Activated T-helper 17 cell treated with anti-CD3 and anti-CD28 coated beads, Interleukin-2, amount 50 U/mL, for 72 hours (primary cell): ENCODE data around the gene NDUFAF3. TPM values are rescaled to one million over a fixed set of nuclear protein-coding genes. Genes with fewer than 3 reads are reported as not detected.

Experiments used
- ATAC-seq: fragments of 150-1000 bp; cut with Tn5 transposase; replicated peaks from 2 replicates; pipeline ENCODE4 v1.10.0; 2021; ENCODE audit warnings: mild to moderate bottlenecking, moderate library complexity
- H3K27ac Mint-ChIP-seq: one replicate; pipeline ENCODE4 v1.8.0; 2022; ENCODE audit warnings: mixed read lengths
- H3K27me3 Mint-ChIP-seq: one replicate; pipeline ENCODE4 v1.8.0; 2022; ENCODE audit warnings: mixed read lengths
- H3K36me3 Mint-ChIP-seq: one replicate; pipeline ENCODE4 v1.8.0; 2022; ENCODE audit warnings: low read depth, mild to moderate bottlenecking, mixed read lengths
- H3K4me1 Mint-ChIP-seq: one replicate; pipeline ENCODE4 v1.8.0; 2022; ENCODE audit warnings: mixed read lengths
- H3K4me3 Mint-ChIP-seq: one replicate; pipeline ENCODE4 v1.8.0; 2022; ENCODE audit warnings: mild to moderate bottlenecking, mixed read lengths
- H3K9me3 Mint-ChIP-seq: one replicate; pipeline ENCODE4 v1.8.0; 2022; ENCODE audit warnings: mixed read lengths
- total RNA-seq, 2 donors: library from RNA; stranded (reverse); gene quantifications; one replicate each; pipeline ENCODE4 v1.2.3, GENCODE V29; 2022

NDUFAF3 gene
- total RNA-seq, 2 donors from 2014 or later: 40.6 to 56.7 TPM

- Mint-ChIP-seq H3K27me3 (no peaks in the 10 kb centered on the region), H3K4me3 (peak overlapping the region; percentile 90), H3K9me3 (no peaks in the 10 kb centered on the region), H3K27ac (peak overlapping the region; percentile 94), H3K4me1 (peaks cover 8% of the 10 kb centered on the region), H3K36me3 (peaks cover 46% of the 10 kb centered on the region)
- no peak for ATAC-seq
Measured at GRCh38 chr3:49020330-49021212, 1.4 kb upstream of the NDUFAF3 start.

DNA sequence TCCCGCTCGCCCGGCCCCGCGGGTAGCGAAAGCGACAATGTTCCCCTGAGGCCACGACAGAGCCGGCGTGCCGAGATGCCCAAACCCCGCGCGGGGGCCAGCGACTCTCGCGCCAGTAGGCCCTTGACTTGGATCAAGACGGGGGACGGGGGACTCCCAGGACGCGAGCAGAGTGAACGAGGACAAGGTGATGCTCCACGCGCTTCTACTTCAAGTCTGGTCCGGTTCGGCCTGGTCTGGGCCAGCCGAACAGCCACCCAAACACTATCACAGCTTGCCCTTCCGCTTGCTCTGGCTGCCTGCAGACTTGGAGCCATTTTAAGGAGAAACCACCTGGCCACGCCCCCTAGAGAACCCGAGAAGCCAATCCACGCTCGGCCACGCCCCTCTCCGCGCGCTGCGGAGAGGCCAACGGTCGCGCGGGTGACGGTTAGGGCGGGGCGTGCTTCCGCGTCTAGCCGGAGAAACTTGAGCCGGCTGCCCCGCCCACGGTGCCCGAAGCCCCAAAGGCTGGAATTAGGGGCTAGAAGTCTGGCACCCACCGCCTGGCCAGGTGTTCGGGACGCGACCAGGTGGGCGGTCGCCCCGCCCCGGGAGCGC, 608 bp upstream of the NDUFAF3 start:
- Mint-ChIP-seq H3K4me1 (peaks cover 11% of the 10 kb centered on the region), H3K27ac (peak overlapping the region; percentile 94), H3K36me3 (peaks cover 48% of the 10 kb centered on the region), H3K9me3 (no peaks in the 10 kb centered on the region), H3K27me3 (no peaks in the 10 kb centered on the region), H3K4me3 (peak overlapping the region; percentile 90)
- ATAC-seq: peak; percentile 80

DNA sequence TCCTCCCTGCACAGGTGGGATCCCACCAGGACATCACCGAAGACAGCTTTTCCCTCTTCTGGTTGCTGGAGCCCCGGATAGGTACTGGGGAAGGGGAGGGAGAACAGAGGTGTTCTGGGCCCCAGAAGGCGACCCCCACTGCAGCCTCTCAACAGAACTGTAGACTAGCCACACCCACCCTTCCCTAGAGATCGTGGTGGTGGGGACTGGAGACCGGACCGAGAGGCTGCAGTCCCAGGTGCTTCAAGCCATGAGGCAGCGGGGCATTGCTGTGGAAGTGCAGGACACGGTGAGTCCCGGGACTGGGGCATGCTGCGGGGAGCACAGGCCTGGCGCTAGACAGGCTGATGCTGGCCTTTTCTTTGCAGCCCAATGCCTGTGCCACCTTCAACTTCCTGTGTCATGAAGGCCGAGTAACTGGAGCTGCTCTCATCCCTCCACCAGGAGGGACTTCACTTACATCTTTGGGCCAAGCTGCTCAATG, 809 bp downstream of the NDUFAF3 start:
- H3K9me3 Mint-ChIP-seq: no peaks in the 10 kb centered on the region
- no peak for ATAC-seq
- H3K4me1 Mint-ChIP-seq: peaks cover 23% of the 10 kb centered on the region
- H3K36me3 Mint-ChIP-seq: peaks cover 62% of the 10 kb centered on the region
- H3K27ac Mint-ChIP-seq: peak overlapping the region; percentile 94
- no peaks in the 10 kb centered on the region for H3K27me3 Mint-ChIP-seq
- H3K4me3 Mint-ChIP-seq: peak overlapping the region; percentile 90

DNA sequence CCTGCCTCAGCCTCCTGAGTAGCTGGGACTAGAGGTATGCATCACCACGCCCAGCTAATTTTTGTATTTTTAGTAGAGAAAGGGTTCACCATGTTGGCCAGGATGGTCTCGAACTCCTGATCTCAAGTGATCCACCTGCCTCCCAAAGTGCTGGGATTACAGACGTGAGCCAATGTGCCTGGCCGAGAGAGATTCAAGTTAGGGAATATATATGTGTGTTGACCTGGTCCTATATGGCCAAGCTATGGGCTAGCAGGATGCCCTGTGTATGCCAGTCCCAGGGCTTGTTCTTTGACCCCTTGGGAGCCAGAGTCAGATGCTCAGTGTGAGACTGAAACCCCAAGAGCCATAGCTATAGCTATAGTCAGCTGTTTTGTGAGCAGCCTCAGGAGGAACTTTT, 1.9 kb downstream of the NDUFAF3 start:
- Mint-ChIP-seq H3K27me3 (no peaks in the 10 kb centered on the region), H3K27ac (no peak overlapping the region), H3K36me3 (peaks cover 73% of the 10 kb centered on the region), H3K9me3 (no peaks in the 10 kb centered on the region), H3K4me1 (peaks cover 32% of the 10 kb centered on the region), H3K4me3 (peak overlapping the region; percentile 90)
- no peak for ATAC-seq

- no peaks in the 10 kb centered on the region for H3K27me3 Mint-ChIP-seq
- peak overlapping the region; percentile 90 for H3K4me3 Mint-ChIP-seq
- peaks cover 79% of the 10 kb centered on the region for H3K36me3 Mint-ChIP-seq
- no peak for ATAC-seq
- H3K4me1 Mint-ChIP-seq: peaks cover 32% of the 10 kb centered on the region
- no peak overlapping the region for H3K27ac Mint-ChIP-seq
- no peaks in the 10 kb centered on the region for H3K9me3 Mint-ChIP-seq
Measured at GRCh38 chr3:49024449-49024848, 2.5 kb downstream of the NDUFAF3 start.

- no peaks in the 10 kb centered on the region for H3K27me3 Mint-ChIP-seq
- H3K27ac Mint-ChIP-seq: peak overlapping the region; percentile 77
- H3K9me3 Mint-ChIP-seq: no peaks in the 10 kb centered on the region
- peaks cover 87% of the 10 kb centered on the region for H3K36me3 Mint-ChIP-seq
- no peak for ATAC-seq
- H3K4me3 Mint-ChIP-seq: peak overlapping the region; percentile 94
- H3K4me1 Mint-ChIP-seq: peaks cover 32% of the 10 kb centered on the region
Measured at GRCh38 chr3:49025005-49025792, 3.3 kb downstream of the NDUFAF3 start.

- ATAC-seq: no peak
- H3K27me3 Mint-ChIP-seq: no peaks in the 10 kb centered on the region
- H3K36me3 Mint-ChIP-seq: peaks cover 94% of the 10 kb centered on the region
- H3K4me1 Mint-ChIP-seq: peaks cover 32% of the 10 kb centered on the region
- H3K4me3 Mint-ChIP-seq: peak overlapping the region; percentile 94
- peak overlapping the region; percentile 77 for H3K27ac Mint-ChIP-seq
- H3K9me3 Mint-ChIP-seq: no peaks in the 10 kb centered on the region
Measured at GRCh38 chr3:49025793-49026520, 4.0 kb downstream of the NDUFAF3 start.

- Mint-ChIP-seq H3K27me3 (no peaks in the 10 kb centered on the region), H3K4me3 (peak overlapping the region; percentile 94), H3K9me3 (no peaks in the 10 kb centered on the region), H3K36me3 (peaks cover 95% of the 10 kb centered on the region), H3K4me1 (peaks cover 32% of the 10 kb centered on the region), H3K27ac (peak overlapping the region; percentile 96)
- no peak for ATAC-seq
Measured at GRCh38 chr3:49026536-49026935, 4.6 kb downstream of the NDUFAF3 start.

GRCh38 chr3:49027634-49028033, 5.7 kb downstream of the NDUFAF3 start:
- peaks cover 32% of the 10 kb centered on the region for H3K4me1 Mint-ChIP-seq
- peaks cover 100% of the 10 kb centered on the region for H3K36me3 Mint-ChIP-seq
- H3K9me3 Mint-ChIP-seq: no peaks in the 10 kb centered on the region

GRCh38 chr3:49028298-49028672, 6.4 kb downstream of the NDUFAF3 start:
- Mint-ChIP-seq H3K27ac (peak overlapping the region; percentile 96), H3K27me3 (no peaks in the 10 kb centered on the region), H3K4me1 (peaks cover 28% of the 10 kb centered on the region), H3K9me3 (no peaks in the 10 kb centered on the region), H3K36me3 (peaks cover 100% of the 10 kb centered on the region), H3K4me3 (peak overlapping the region; percentile 94)
- no peak for ATAC-seq

More at GRCh38 chr3:49027634-49028033, 5.7 kb downstream of the NDUFAF3 start:
- no peak for ATAC-seq
- peak overlapping the region; percentile 96 for H3K27ac Mint-ChIP-seq
- H3K27me3 Mint-ChIP-seq: no peaks in the 10 kb centered on the region
- peak overlapping the region; percentile 94 for H3K4me3 Mint-ChIP-seq

DNA sequence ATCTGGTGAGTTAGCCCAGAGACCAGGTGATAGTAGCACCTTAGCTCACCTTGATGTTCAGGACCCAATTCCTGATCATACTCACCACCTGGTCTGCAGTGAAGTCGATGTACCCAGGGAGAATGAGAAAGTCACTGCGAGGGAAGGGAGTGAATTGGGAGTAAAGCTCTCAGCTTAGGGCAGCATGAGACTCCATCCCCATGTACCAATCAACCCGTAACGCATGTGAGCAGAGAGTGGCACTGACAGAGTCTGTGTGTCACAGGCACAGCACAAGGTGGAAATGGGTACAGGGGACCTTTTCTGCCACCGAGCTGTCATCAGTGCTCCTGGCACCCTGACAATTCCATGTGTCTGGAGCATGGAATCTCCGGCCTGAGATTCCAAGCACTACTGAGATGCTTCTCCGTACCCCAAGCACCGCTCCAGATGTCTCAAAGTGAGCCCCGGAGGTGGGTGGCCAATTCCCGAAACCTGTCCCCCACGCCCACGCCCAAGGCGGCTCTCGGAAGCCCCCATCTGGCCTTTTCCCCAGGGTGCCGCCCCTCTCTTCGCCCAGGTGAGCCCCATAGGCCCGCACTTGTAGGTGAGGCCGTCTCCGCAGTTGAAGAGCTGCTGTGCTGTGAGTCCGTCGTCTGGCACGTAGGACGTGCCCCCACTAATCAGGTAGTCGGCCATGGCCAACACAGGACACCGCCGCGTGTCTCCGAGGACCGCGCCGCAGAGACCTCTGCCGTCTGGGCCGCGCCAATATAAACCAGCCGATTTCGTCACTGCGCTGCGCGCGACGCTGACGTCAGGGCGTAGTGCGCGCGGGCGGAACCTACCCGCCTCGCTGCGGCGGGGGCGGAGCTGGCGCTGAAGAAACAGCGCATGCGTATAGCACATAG, 7.0 kb downstream of the NDUFAF3 start, which contains the start of gene IMPDH2:
Gene IMPDH2, minus strand, starts transcription at position 726 of the 890 bp plus-strand sequence. Its CDS starts 48 bp downstream, at position 678.
- ATAC-seq: peak; percentile 98
- Mint-ChIP-seq H3K27me3 (no peaks in the 10 kb centered on the region), H3K9me3 (no peaks in the 10 kb centered on the region), H3K36me3 (peaks cover 100% of the 10 kb centered on the region), H3K27ac (peak within 1 kb of the TSS; percentile 96), H3K4me3 (peak within 1 kb of the TSS; percentile 94), H3K4me1 (peaks cover 27% of the 10 kb centered on the region)

DNA sequence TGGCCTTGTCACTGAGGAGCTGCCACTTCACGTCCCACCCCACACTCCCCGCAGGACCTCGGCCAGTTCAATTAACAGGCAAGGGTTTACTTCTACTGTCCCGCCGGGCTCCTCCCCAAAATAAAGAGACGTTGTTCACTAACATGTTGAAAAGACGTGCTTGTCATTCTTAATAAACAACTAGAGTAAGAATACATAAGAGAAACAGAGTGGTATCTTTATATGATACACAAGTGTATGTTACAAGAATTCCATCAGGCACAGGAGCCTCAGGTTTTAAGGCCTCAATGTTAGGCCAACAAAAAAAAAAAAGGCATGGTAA, 7.6 kb downstream of the NDUFAF3 start:
- H3K27me3 Mint-ChIP-seq: no peaks in the 10 kb centered on the region
- peaks cover 100% of the 10 kb centered on the region for H3K36me3 Mint-ChIP-seq
- H3K4me1 Mint-ChIP-seq: peaks cover 27% of the 10 kb centered on the region
- peak overlapping the region; percentile 94 for H3K4me3 Mint-ChIP-seq
- peak overlapping the region; percentile 96 for H3K27ac Mint-ChIP-seq
- no peak for ATAC-seq
- H3K9me3 Mint-ChIP-seq: no peaks in the 10 kb centered on the region

- peaks cover 100% of the 10 kb centered on the region for H3K36me3 Mint-ChIP-seq
- no peaks in the 10 kb centered on the region for H3K27me3 Mint-ChIP-seq
- H3K9me3 Mint-ChIP-seq: no peaks in the 10 kb centered on the region
- no peak for ATAC-seq
- no peak overlapping the region for H3K27ac Mint-ChIP-seq
- H3K4me1 Mint-ChIP-seq: peaks cover 27% of the 10 kb centered on the region
- H3K4me3 Mint-ChIP-seq: no peak overlapping the region
Measured at GRCh38 chr3:49030321-49030720, 8.4 kb downstream of the NDUFAF3 start.
